Thyroid gland (tissue), 4 donors: ENCODE data around the gene SLC4A7.

Experiments
- POLR2A ChIP-seq, 2 donors: fragments of 450-650 bp; IDR thresholded peaks; one replicate each; pipeline ENCODE4 v1.6.1; 2017; ENCODE audit warnings: antibody characterized with exemption in 2 of 2, mild to moderate bottlenecking in 2 of 2, moderate library complexity in 1 of 2
- TF ChIP-seq, protein P1 (sequence below), 6 experiments: fragments of 200-600 bp in 3 of 6; fragments of 450-650 bp in 3 of 6; sonication (generic) in 3 of 6; IDR thresholded peaks; one replicate each; pipeline ENCODE4 v1.5.1; 2016 to 2019; ENCODE audit warnings: antibody characterized with exemption in 6 of 6, mild to moderate bottlenecking in 2 of 6, inconsistent platforms in 1 of 6, moderate library complexity in 1 of 6

DNA sequence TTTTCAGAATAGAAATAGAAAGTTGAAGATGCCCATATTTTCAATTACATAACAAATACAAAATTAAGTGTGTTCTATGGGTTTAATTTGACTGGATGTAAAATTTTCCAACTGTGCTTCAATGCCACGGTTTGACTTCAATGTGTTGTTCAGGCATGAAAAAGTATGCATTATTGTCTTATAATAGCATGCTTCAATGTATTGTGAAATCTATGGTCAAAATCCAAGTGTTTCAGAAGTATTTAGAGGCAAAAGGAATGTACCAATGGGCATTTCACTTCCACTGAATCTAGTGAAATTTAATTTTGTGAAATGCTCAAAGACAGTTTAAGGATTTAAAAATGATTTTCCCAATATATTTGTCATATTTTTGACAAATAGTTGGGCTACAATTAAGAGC lies 131.0 kb downstream of the SLC4A7 start:
- TF ChIP-seq POLR2A (IDR thresholded peaks at IDR 0.05), result no peak
- TF ChIP-seq, protein P1, sequence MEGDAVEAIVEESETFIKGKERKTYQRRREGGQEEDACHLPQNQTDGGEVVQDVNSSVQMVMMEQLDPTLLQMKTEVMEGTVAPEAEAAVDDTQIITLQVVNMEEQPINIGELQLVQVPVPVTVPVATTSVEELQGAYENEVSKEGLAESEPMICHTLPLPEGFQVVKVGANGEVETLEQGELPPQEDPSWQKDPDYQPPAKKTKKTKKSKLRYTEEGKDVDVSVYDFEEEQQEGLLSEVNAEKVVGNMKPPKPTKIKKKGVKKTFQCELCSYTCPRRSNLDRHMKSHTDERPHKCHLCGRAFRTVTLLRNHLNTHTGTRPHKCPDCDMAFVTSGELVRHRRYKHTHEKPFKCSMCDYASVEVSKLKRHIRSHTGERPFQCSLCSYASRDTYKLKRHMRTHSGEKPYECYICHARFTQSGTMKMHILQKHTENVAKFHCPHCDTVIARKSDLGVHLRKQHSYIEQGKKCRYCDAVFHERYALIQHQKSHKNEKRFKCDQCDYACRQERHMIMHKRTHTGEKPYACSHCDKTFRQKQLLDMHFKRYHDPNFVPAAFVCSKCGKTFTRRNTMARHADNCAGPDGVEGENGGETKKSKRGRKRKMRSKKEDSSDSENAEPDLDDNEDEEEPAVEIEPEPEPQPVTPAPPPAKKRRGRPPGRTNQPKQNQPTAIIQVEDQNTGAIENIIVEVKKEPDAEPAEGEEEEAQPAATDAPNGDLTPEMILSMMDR (IDR thresholded peaks at IDR 0.05), result no peak
